HEK293 (cell line): ENCODE results near the gene NFAT5.

Experiments
- CTCF ChIA-PET: fragments of 350-600 bp; formaldehyde crosslinking; extraction: SDS; loops from one replicate; lab custom pipeline; 2021; ENCODE audit warnings: antibody characterized with exemption; lab: Yijun Ruan, JAX
- POLR2A ChIA-PET: fragments of 300-600 bp; formaldehyde crosslinking; extraction: SDS; loops from one replicate; lab custom pipeline; 2020; ENCODE audit warnings: antibody characterized with exemption, inconsistent platforms; lab: Yijun Ruan, JAX
- H3K27ac ChIP-seq: fragments of 200-500 bp; sonication (Bioruptor generic); 2 replicates; pipeline ENCODE4 v1.5.1; 2014; ENCODE audit warnings: low read depth, low read length, control low read depth, inconsistent platforms; ENCODE audit errors: extremely low read depth
- H3K36me3 ChIP-seq, 2 experiments: fragments of 200-500 bp in 1 of 2; sonication (Bioruptor generic) in 1 of 2; 1 replicate in 1 of 2; 2 replicates in 1 of 2; pipeline ENCODE4 v1.5.1; 2014 to 2017; ENCODE audit warnings: inconsistent platforms in 2 of 2, low read length in 2 of 2; ENCODE audit not compliant: control insufficient read depth in 2 of 2, insufficient read depth in 1 of 2
- H3K4me1 ChIP-seq: fragments of 200-500 bp; sonication (Bioruptor generic); 2 replicates; pipeline ENCODE4 v1.5.1; 2014; ENCODE audit warnings: mild to moderate bottlenecking, low read length, inconsistent platforms; ENCODE audit not compliant: control insufficient read depth, insufficient read depth
- H3K4me3 ChIP-seq: 2 replicates; pipeline ENCODE4 v1.5.1; 2011; ENCODE audit warnings: low read depth, mild to moderate bottlenecking, control low read depth, low read length, moderate library complexity
- H3K9me3 ChIP-seq: fragments of 200-500 bp; sonication (Bioruptor generic); 2 replicates; pipeline ENCODE4 v1.5.1; 2014; ENCODE audit warnings: low read depth, low read length, inconsistent platforms; ENCODE audit not compliant: control insufficient read depth, insufficient read depth
- BCL11B ChIP-seq: fragments of 450-650 bp; formaldehyde crosslinking; IDR thresholded peaks from 2 replicates; pipeline ENCODE4 v1.5.1; 2016; ENCODE audit warnings: low read depth, missing biosample characterization, missing genetic modification characterization
- ZNF121 ChIP-seq: fragments of 450-650 bp; formaldehyde crosslinking; IDR thresholded peaks from 2 replicates; pipeline ENCODE4 v1.5.1; 2016; ENCODE audit warnings: missing biosample characterization, missing genetic modification characterization
- ZNF138 ChIP-seq: fragments of 450-650 bp; formaldehyde crosslinking; IDR thresholded peaks from 2 replicates; pipeline ENCODE4 v1.5.1; 2016; ENCODE audit warnings: missing biosample characterization, missing genetic modification characterization, borderline replicate concordance
- ZNF175 ChIP-seq: fragments of 450-650 bp; formaldehyde crosslinking; IDR thresholded peaks from 2 replicates; pipeline ENCODE4 v1.5.1; 2016; ENCODE audit warnings: missing biosample characterization, missing genetic modification characterization
- ZNF239 ChIP-seq: fragments of 450-650 bp; formaldehyde crosslinking; IDR thresholded peaks from 2 replicates; pipeline ENCODE4 v1.5.1; 2016; ENCODE audit warnings: missing biosample characterization, missing genetic modification characterization
- ZNF311 ChIP-seq: fragments of 450-650 bp; formaldehyde crosslinking; IDR thresholded peaks from 2 replicates; pipeline ENCODE4 v1.5.1; 2017; ENCODE audit warnings: missing biosample characterization, missing genetic modification characterization, borderline replicate concordance
- ZNF350 ChIP-seq: fragments of 450-650 bp; formaldehyde crosslinking; IDR thresholded peaks from 2 replicates; pipeline ENCODE4 v1.5.0; 2017; ENCODE audit warnings: missing biosample characterization, mild to moderate bottlenecking, missing genetic modification characterization
- ZNF394 ChIP-seq: fragments of 450-650 bp; formaldehyde crosslinking; IDR thresholded peaks from 2 replicates; pipeline ENCODE4 v1.5.1; 2016; ENCODE audit warnings: missing biosample characterization, missing genetic modification characterization, mild to moderate bottlenecking, moderate library complexity, borderline replicate concordance
- ZNF544 ChIP-seq: fragments of 450-650 bp; formaldehyde crosslinking; IDR thresholded peaks from 2 replicates; pipeline ENCODE4 v1.5.0; 2017; ENCODE audit warnings: missing biosample characterization, missing genetic modification characterization
- ZNF555 ChIP-seq: fragments of 450-650 bp; formaldehyde crosslinking; conservative IDR thresholded peaks from 2 replicates; pipeline ENCODE4 v1.5.1; 2017; ENCODE audit warnings: missing biosample characterization, mild to moderate bottlenecking, missing genetic modification characterization, inconsistent platforms
- ZNF558 ChIP-seq: fragments of 450-650 bp; formaldehyde crosslinking; IDR thresholded peaks from 2 replicates; pipeline ENCODE4 v1.5.1; 2016; ENCODE audit warnings: missing biosample characterization, missing genetic modification characterization
- ZNF571 ChIP-seq: fragments of 450-650 bp; formaldehyde crosslinking; IDR thresholded peaks from 2 replicates; pipeline ENCODE4 v1.5.0; 2017; ENCODE audit warnings: missing biosample characterization, missing genetic modification characterization
- ZNF600 ChIP-seq: fragments of 450-650 bp; formaldehyde crosslinking; IDR thresholded peaks from 2 replicates; pipeline ENCODE4 v1.5.1; 2016; ENCODE audit warnings: missing biosample characterization, missing genetic modification characterization
- ZNF701 ChIP-seq: fragments of 450-650 bp; formaldehyde crosslinking; IDR thresholded peaks from 2 replicates; pipeline ENCODE4 v1.5.1; 2016; ENCODE audit warnings: missing biosample characterization, missing genetic modification characterization
- ZNF707 ChIP-seq: fragments of 450-650 bp; formaldehyde crosslinking; IDR thresholded peaks from 2 replicates; pipeline ENCODE4 v1.5.1; 2016; ENCODE audit warnings: missing biosample characterization, missing genetic modification characterization
- ZSCAN16 ChIP-seq: fragments of 450-650 bp; formaldehyde crosslinking; IDR thresholded peaks from 2 replicates; pipeline ENCODE4 v1.5.1; 2016; ENCODE audit warnings: missing biosample characterization, missing genetic modification characterization
- TF ChIP-seq, protein P1 (sequence below): fragments of 450-650 bp; formaldehyde crosslinking; IDR thresholded peaks from 2 replicates; pipeline ENCODE4 v1.5.1; 2016; ENCODE audit warnings: missing biosample characterization, missing genetic modification characterization, borderline replicate concordance
- TF ChIP-seq, protein P2 (sequence below): fragments of 450-650 bp; formaldehyde crosslinking; IDR thresholded peaks from 2 replicates; pipeline ENCODE4 v1.5.1; 2016; ENCODE audit warnings: missing biosample characterization, missing genetic modification characterization

NFAT5 gene

DNA sequence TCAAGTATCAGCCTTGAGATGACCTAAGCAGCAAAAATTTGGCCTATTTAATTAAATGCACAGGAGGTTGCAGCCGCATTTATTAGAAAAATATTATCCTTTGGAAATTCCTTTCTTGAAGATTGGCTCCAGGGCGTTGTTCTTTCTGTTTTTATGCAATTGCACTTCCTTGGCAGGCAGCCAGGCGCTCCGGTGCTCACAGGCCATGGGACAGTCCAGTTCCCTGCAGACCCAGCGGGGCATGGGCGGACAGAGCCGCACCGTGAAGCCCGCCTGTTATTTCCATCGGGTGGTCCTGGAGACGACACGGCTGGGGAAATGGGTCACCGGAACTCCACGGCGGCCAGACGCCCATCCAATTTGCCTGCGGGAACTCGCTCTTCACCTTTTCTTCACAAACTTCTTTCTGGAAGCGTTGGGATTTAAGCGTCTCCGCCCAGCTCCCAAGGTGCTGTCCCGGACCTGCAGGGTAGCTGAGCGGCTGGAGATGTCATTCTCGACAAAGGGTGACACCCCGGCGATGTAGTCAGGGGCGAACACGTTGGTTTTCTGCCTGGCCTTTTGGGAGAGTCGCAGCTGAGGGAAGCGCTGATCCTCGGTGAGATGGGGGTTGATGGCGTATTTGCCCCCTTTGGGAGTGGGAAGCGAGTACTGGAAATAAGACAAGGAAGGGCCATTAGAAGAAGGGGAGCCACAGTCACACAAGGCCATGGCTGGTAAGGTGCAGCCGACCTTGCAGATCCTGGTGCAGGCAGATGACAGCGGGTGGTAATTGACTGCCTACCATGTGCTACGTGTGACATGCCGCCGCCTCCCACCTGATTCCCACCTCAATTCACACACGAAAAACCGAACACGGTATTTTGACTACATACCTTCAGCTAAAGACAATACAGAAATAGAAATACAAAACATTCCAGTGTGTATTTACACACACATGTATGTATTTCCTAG is 176.5 kb downstream of the NFAT5 start (continued):
- TF ChIP-seq ZNF394 (tag by site-specific recombination) (no peak), ZNF350 (no peak)
- TF ChIP-seq, all 188 proteins: peak for 2

DNA sequence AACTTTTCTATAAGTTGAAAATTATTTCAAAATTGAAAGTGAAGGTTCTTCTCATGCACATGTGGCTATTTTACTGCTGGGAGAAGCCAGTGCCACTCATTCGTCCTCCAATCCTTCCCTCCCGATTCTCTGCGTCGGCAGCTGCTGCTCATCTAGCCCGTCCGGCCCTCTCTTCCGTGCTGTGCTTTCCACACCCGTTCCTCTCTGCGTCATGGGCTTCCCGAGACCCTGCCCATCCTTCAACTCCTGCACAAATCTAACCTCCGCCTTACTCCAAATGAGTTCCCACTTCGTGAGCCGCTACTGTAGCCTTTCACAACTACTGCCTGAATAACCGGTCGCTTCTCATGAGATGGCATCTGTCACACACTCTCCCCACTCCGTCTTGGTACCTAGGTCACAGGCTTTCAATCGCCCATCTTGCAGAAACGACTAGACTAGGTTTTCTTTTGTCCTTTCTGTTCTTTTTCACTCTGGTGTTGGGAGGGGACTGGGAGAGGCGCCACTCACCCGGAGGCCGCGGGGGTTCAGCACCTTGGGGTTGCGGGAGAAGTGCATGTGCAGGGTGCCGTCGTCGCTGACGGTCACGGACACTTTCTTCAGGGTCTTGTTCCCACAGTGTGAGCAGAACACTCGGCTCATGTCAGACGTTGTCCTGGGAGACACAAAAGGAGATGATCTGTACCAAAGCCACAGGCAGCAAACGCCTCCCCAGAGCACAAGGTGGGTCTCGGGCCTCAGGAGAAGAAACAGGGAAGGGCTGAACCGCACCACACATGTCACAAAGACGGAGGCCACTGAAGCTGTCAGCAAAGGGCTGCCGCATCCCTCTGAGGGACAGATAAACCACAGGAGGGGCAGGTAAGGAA is 178.8 kb downstream of the NFAT5 start:
- Histone ChIP-seq H3K4me1 (no peaks in the 10 kb centered on the region), H3K9me3 (no peaks in the 10 kb centered on the region), H3K4me3 (no peak overlapping the region), H3K27ac (no peak overlapping the region), H3K36me3 (peaks cover 51 to 95% of the 10 kb centered on the region in 2 experiments)
- ChIA-PET POLR2A (interaction anchor here (2.4 kb wide), 1 partner anchor 10 kb away, joined by 12 read pairs; the partner anchor contains the start of gene NOB1), CTCF (no interaction called here)
- no peak for TF ChIP-seq ZNF311 (tag by site-specific recombination)
- no peak for TF ChIP-seq ZNF571 (tag by site-specific recombination)
- TF ChIP-seq, protein P1, sequence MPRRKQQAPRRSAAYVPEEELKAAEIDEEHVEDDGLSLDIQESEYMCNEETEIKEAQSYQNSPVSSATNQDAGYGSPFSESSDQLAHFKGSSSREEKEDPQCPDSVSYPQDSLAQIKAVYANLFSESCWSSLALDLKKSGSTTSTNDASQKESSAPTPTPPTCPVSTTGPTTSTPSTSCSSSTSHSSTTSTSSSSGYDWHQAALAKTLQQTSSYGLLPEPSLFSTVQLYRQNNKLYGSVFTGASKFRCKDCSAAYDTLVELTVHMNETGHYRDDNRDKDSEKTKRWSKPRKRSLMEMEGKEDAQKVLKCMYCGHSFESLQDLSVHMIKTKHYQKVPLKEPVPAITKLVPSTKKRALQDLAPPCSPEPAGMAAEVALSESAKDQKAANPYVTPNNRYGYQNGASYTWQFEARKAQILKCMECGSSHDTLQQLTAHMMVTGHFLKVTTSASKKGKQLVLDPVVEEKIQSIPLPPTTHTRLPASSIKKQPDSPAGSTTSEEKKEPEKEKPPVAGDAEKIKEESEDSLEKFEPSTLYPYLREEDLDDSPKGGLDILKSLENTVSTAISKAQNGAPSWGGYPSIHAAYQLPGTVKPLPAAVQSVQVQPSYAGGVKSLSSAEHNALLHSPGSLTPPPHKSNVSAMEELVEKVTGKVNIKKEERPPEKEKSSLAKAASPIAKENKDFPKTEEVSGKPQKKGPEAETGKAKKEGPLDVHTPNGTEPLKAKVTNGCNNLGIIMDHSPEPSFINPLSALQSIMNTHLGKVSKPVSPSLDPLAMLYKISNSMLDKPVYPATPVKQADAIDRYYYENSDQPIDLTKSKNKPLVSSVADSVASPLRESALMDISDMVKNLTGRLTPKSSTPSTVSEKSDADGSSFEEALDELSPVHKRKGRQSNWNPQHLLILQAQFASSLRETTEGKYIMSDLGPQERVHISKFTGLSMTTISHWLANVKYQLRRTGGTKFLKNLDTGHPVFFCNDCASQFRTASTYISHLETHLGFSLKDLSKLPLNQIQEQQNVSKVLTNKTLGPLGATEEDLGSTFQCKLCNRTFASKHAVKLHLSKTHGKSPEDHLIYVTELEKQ, result no peak
- no peak for TF ChIP-seq ZNF350
- TF ChIP-seq ZNF175 (tag by site-specific recombination), result no peak
- TF ChIP-seq ZNF239 (tag by site-specific recombination), result no peak
- no peak for TF ChIP-seq ZNF555 (tag by site-specific recombination)
- no peak for TF ChIP-seq ZNF121 (tag by site-specific recombination)
- TF ChIP-seq, protein P2, sequence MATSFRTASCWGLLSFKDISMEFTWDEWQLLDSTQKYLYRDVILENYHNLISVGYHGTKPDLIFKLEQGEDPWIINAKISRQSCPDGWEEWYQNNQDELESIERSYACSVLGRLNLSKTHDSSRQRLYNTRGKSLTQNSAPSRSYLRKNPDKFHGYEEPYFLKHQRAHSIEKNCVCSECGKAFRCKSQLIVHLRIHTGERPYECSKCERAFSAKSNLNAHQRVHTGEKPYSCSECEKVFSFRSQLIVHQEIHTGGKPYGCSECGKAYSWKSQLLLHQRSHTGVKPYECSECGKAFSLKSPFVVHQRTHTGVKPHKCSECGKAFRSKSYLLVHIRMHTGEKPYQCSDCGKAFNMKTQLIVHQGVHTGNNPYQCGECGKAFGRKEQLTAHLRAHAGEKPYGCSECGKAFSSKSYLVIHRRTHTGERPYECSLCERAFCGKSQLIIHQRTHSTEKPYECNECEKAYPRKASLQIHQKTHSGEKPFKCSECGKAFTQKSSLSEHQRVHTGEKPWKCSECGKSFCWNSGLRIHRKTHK (tag by site-specific recombination), result no peak
- no peak for TF ChIP-seq ZNF138
- TF ChIP-seq ZSCAN16 (tag by site-specific recombination), result no peak
- TF ChIP-seq ZNF558 (tag by site-specific recombination), result no peak
- TF ChIP-seq ZNF707 (tag by site-specific recombination), result no peak

DNA sequence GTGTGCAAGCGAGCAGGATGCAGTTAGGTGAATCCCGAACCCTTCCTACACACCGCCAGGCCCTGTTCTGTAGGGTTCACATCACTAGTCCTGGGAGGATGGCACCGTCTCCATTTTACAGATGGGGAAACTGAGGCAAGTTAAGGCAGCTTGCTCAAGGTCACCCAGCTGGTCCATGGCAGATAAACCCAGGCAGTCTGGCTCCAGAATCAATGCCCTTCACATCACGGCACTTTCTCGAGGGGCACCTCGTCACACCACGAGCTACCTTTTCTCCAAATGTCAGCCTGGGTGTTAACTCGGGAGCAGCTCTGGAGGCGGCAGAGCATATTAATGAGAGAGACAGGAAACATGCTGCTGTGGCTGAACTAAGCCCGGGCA is 179.5 kb downstream of the NFAT5 start:
- POLR2A ChIA-PET, result interaction anchor here (2.4 kb wide), 1 partner anchor 9 kb away, joined by 12 read pairs; the partner anchor contains the start of gene NOB1
- CTCF ChIA-PET, result interaction anchor here (1.2 kb wide), 1 partner anchor 9 kb away, joined by 5 read pairs; the partner anchor contains the start of gene NOB1
- TF ChIP-seq ZNF544, result no peak
- TF ChIP-seq BCL11B (tag by site-specific recombination), result no peak
- no peak for TF ChIP-seq ZNF701 (tag by site-specific recombination)
- no peak for TF ChIP-seq ZNF600 (tag by site-specific recombination)
- TF ChIP-seq, all 188 proteins: peak for 0

More for the DNA sequence above, 179.5 kb downstream of the NFAT5 start:
- Histone ChIP-seq H3K27ac (no peak overlapping the region), H3K4me3 (no peak overlapping the region), H3K36me3 (peaks cover 52 to 95% of the 10 kb centered on the region in 2 experiments), H3K4me1 (no peaks in the 10 kb centered on the region), H3K9me3 (no peaks in the 10 kb centered on the region)
